Adrenal gland (tissue), 5 donors: Measurements from ENCODE around the gene IPO11.

ENCODE experiments used
- POLR2A ChIP-seq, 2 donors: fragments of 450-650 bp; IDR thresholded peaks; one replicate each; pipeline ENCODE4 v1.6.1; 2017; ENCODE audit warnings: antibody characterized with exemption in 2 of 2, mild to moderate bottlenecking in 2 of 2, moderate library complexity in 1 of 2
- TF ChIP-seq, protein P1 (sequence below), 6 experiments: fragments of 450-650 bp in 4 of 6; fragments of 200-600 bp in 2 of 6; sonication (generic) in 1 of 6; IDR thresholded peaks; 1 replicate in 5 of 6; 2 replicates in 1 of 6; pipeline versions ENCODE4 v1.5.1 to v1.8.0; 2016 to 2021; ENCODE audit warnings: antibody characterized with exemption in 6 of 6, mild to moderate bottlenecking in 2 of 6, moderate library complexity in 1 of 6
- donor health status: DM: no; HTN: no; CAD: no.

DNA sequence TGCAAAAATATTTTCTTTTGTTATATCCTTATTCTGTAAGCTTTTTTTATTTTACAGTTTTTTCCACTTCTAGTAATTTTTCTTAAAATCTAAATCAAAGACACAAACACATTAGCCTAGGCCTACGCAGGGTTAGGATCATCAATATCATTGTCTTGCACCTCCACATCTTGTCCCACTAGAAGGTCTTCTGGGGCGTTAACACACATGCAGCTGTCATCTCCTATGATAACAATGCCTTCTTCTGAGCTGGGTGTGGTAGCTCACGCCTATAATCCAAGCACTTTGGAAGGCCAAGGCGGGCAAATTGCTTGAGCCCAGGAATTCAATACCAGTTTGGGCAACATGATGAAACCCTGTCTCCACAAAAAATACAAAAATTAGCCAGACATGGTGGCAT is 87.2 kb downstream of the IPO11 start:
- TF ChIP-seq, protein P1, sequence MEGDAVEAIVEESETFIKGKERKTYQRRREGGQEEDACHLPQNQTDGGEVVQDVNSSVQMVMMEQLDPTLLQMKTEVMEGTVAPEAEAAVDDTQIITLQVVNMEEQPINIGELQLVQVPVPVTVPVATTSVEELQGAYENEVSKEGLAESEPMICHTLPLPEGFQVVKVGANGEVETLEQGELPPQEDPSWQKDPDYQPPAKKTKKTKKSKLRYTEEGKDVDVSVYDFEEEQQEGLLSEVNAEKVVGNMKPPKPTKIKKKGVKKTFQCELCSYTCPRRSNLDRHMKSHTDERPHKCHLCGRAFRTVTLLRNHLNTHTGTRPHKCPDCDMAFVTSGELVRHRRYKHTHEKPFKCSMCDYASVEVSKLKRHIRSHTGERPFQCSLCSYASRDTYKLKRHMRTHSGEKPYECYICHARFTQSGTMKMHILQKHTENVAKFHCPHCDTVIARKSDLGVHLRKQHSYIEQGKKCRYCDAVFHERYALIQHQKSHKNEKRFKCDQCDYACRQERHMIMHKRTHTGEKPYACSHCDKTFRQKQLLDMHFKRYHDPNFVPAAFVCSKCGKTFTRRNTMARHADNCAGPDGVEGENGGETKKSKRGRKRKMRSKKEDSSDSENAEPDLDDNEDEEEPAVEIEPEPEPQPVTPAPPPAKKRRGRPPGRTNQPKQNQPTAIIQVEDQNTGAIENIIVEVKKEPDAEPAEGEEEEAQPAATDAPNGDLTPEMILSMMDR (IDR thresholded peaks at IDR 0.05), result no peak
- no peak for TF ChIP-seq POLR2A (IDR thresholded peaks at IDR 0.05)
